ENCODE data around the gene CTRB1. TPM values are rescaled to one million over a fixed set of nuclear protein-coding genes. Genes with fewer than 3 reads are reported as not detected.

Gene CTRB1
- total and polyA plus RNA-seq, 2 donors: 1.6 TPM; not detected in 1

DNA sequence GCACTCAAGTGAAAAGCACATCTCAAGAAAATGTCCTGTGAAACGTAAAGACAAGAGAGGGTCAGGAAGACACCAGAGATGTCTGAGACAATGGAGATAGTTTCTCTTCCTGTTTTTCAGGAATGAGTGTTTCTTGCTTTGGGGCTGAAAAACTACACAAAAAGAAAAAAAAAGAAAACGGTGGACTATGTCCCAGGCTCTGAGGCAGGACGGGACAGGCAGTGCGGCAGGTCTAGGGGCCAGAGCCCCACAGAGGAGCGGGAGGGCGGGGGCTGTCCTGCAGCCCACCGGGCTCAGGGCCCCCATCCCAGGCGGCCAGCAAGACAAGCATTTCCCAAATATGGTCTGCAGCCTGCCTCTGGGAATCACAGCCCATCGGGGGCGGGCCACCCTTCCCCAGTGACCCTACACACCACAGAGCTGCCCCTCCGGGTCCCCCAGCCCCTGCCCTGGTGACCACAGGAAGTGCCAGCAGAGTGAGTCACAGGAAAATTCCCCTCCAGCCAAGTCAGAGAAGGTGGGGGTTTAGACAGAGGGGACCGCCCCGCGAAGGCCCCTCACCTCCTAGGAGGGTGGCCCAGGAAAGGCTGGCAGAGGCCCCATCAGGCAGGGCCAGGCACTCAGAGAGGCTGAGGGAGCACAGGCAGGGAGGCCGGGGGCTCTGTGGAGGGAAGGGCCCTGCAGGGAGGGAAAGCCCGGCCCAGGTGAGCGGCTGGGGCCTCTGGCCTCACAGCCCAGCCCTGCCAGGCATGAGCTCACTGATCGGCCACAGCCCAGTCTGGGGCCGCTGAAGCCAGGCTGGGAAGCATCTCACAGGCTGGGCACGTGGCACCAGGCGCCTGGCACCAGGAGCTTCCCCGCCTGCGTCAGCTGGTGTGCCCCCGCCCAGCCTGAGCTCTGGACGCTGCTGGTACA is 26.3 kb downstream of the CTRB1 start:
- Histone ChIP-seq H3K27ac (ENCODE audit: low read depth) (peak overlapping the region; percentile 94), H3K4me1 (ENCODE audit: insufficient read depth) (peaks cover 2% of the 10 kb centered on the region), H3K36me3 (ENCODE audit: insufficient read depth) (no peaks in the 10 kb centered on the region), H3K4me3 (ENCODE audit: low read depth, low read length) (no peak overlapping the region)
- 18% methylated on average over 25 of the region's 25 CpGs for WGBS
- DNase-seq (ENCODE audit: extremely low spot score): peak; percentile 62

- no peaks in the 10 kb centered on the region for H3K36me3 ChIP-seq (ENCODE audit: insufficient read depth)
- H3K27ac ChIP-seq (ENCODE audit: low read depth): peak overlapping the region; percentile 57
- no peak for DNase-seq (ENCODE audit: extremely low spot score)
- 77% methylated on average over 12 of the region's 12 CpGs for WGBS
- H3K4me1 ChIP-seq (ENCODE audit: insufficient read depth): peaks cover 2% of the 10 kb centered on the region
- H3K4me3 ChIP-seq (ENCODE audit: low read depth, low read length): no peak overlapping the region
Observed at GRCh38 chr16:75246504-75247205, 27.9 kb downstream of the CTRB1 start.

- 79% methylated on average over 13 of the region's 13 CpGs for whole genome bisulfite sequencing
- Histone ChIP-seq H3K4me3 (ENCODE audit: low read depth, low read length) (no peak overlapping the region), H3K27ac (ENCODE audit: low read depth) (peak overlapping the region; percentile 28)
Observed at GRCh38 chr16:75247249-75247648, 28.5 kb downstream of the CTRB1 start.

DNA sequence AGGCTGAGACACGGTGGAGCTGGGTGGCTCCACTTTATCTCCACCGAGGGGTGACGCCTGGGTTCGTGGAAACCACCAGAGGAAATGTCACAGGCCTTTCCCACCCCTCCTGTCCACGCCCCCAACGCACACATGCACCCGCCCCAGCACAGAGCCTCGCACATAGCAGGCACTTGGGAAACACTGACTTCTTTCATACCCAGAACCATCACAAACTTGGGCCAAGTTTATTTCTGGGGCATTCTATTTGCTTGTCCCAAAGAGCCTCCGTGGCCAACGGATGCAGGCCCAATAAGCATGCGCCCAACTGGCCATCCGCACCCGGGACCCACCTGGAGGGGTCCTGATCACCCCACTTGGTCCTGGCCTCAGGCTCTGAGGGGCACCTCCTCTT is 29.4 kb downstream of the CTRB1 start:
- Histone ChIP-seq H3K4me1 (ENCODE audit: insufficient read depth) (peaks cover 2% of the 10 kb centered on the region), H3K4me3 (ENCODE audit: low read depth, low read length) (no peak overlapping the region)
- no peak for DNase-seq (ENCODE audit: extremely low spot score)

More at GRCh38 chr16:75247249-75247648, 28.5 kb downstream of the CTRB1 start:
- Histone ChIP-seq H3K36me3 (ENCODE audit: insufficient read depth) (no peaks in the 10 kb centered on the region), H3K4me1 (ENCODE audit: insufficient read depth) (peaks cover 2% of the 10 kb centered on the region)
- DNase-seq (ENCODE audit: extremely low spot score): no peak

GRCh38 chr16:75248536-75249380 is 30.0 kb downstream of the CTRB1 start:
- no peak for DNase-seq (ENCODE audit: extremely low spot score)
- WGBS: 58% methylated on average over 17 of the region's 17 CpGs
- no peak overlapping the region for H3K4me3 ChIP-seq (ENCODE audit: low read depth, low read length)
- H3K27ac ChIP-seq (ENCODE audit: low read depth): no peak overlapping the region
- H3K4me1 ChIP-seq (ENCODE audit: insufficient read depth): peaks cover 2% of the 10 kb centered on the region
- no peaks in the 10 kb centered on the region for H3K36me3 ChIP-seq (ENCODE audit: insufficient read depth)

More for the DNA sequence above, 29.4 kb downstream of the CTRB1 start:
- no peak overlapping the region for H3K27ac ChIP-seq (ENCODE audit: low read depth)
- H3K36me3 ChIP-seq (ENCODE audit: insufficient read depth): no peaks in the 10 kb centered on the region
- WGBS: 62% methylated on average over 13 of the region's 13 CpGs

GRCh38 chr16:75249441-75249840 is 30.7 kb downstream of the CTRB1 start:
- Histone ChIP-seq H3K4me3 (ENCODE audit: low read depth, low read length) (no peak overlapping the region), H3K4me1 (ENCODE audit: insufficient read depth) (peaks cover 2% of the 10 kb centered on the region), H3K27ac (ENCODE audit: low read depth) (no peak overlapping the region), H3K36me3 (ENCODE audit: insufficient read depth) (no peaks in the 10 kb centered on the region)
- WGBS: 70% methylated on average over 5 of the region's 5 CpGs
- no peak for DNase-seq (ENCODE audit: extremely low spot score)

DNA sequence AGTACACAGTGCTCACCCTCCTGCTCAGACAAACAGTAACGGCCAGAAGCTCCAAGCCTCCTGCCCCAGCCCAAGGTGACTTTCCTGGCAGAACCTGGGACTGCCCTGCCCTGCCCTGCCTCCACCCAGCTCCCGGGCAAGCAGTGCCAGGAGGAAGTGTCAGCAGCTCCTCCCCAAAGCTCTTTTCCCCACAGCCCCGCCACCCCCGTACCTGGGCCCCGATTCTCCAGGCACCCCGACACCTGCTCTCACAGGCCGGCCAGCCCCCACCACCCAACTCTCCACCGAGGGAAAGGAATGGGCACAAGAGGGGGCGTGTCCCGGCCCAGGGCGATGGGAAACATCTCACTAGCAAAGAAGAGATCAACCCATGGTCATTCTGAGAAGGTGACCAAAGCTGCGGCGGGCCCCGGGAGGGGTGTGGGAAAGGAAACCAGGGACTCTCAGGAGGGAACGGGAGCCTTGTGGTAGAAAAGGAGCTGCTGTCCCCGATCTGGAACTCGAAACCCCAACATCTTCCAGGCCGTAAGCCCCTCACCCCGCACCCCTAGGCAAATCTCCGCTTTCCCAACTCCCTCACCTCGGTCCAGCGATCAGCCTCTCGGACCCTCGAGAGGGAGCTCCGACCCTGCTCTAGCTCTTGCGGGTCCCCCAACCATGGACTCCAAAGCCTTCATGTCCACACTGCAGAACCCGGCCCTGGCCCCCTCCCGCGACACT is 31.5 kb downstream of the CTRB1 start:
- H3K4me3 ChIP-seq (ENCODE audit: low read depth, low read length): peak overlapping the region; percentile 75
- 7% methylated on average over 29 of the region's 29 CpGs for WGBS
- no peaks in the 10 kb centered on the region for H3K4me1 ChIP-seq (ENCODE audit: insufficient read depth)
- H3K27ac ChIP-seq (ENCODE audit: low read depth): no peak overlapping the region
- no peak for DNase-seq (ENCODE audit: extremely low spot score)
- H3K36me3 ChIP-seq (ENCODE audit: insufficient read depth): no peaks in the 10 kb centered on the region

DNA sequence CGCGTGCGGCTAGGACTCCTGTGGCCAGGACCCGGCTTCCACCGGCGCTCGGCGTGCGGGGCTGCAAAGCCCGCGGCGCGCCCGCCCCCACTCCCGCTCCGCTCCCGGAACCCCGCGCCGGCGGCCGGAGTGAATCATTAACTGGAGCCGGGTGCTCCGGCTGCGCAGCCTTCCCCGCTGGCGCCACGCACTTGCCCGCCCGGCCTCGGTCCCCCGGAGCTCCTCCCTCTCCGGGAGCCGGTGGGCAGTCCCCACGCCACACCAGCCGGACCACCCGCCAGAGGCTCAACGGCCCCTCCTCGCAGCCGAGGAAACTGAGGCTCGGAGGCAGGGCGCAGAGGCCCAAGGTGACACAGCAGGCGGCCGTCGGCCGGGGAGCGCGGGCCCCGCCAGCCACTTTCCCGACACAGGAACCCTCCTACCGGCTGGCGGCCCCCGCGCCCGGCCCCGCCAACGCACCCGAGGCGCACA is 32.1 kb downstream of the CTRB1 start:
- DNase-seq (ENCODE audit: extremely low spot score): no peak
- Histone ChIP-seq H3K4me3 (ENCODE audit: low read depth, low read length) (peak overlapping the region; percentile 75), H3K27ac (ENCODE audit: low read depth) (peak overlapping the region; percentile 58), H3K4me1 (ENCODE audit: insufficient read depth) (no peaks in the 10 kb centered on the region), H3K36me3 (ENCODE audit: insufficient read depth) (no peaks in the 10 kb centered on the region)
- WGBS: under 1% methylated on average over 59 of the region's 59 CpGs

- peak; percentile 56 for DNase-seq (ENCODE audit: extremely low spot score)
- H3K36me3 ChIP-seq (ENCODE audit: insufficient read depth): no peaks in the 10 kb centered on the region
- peak within 1 kb of the TSS; percentile 75 for H3K4me3 ChIP-seq (ENCODE audit: low read depth, low read length)
- peak within 1 kb of the TSS; percentile 58 for H3K27ac ChIP-seq (ENCODE audit: low read depth)
- no peaks in the 10 kb centered on the region for H3K4me1 ChIP-seq (ENCODE audit: insufficient read depth)
- 1% methylated on average over 84 of the region's 84 CpGs for WGBS
Observed at GRCh38 chr16:75251280-75252048, 32.7 kb downstream of the CTRB1 start, which contains the start of gene BCAR1. Gene BCAR1 (minus strand): TSS chr16:75251624. CDS start chr16:75251482, 142 bp downstream.

GRCh38 chr16:75252049-75252864 is 33.5 kb downstream of the CTRB1 start:
- DNase-seq (ENCODE audit: extremely low spot score): no peak
- no peak overlapping the region for H3K4me3 ChIP-seq (ENCODE audit: low read depth, low read length)
- no peaks in the 10 kb centered on the region for H3K36me3 ChIP-seq (ENCODE audit: insufficient read depth)
- peak overlapping the region; percentile 13 for H3K27ac ChIP-seq (ENCODE audit: low read depth)
- no peaks in the 10 kb centered on the region for H3K4me1 ChIP-seq (ENCODE audit: insufficient read depth)
- WGBS: 56% methylated on average over 24 of the region's 24 CpGs
